ENCODE measurements around the gene SLC22A31. TPM values are rescaled to one million over a fixed set of nuclear protein-coding genes. Genes with fewer than 3 reads are reported as not detected.

Gene SLC22A31
- total RNA-seq, 1 donor from 2014 or later = 0.71 TPM

DNA sequence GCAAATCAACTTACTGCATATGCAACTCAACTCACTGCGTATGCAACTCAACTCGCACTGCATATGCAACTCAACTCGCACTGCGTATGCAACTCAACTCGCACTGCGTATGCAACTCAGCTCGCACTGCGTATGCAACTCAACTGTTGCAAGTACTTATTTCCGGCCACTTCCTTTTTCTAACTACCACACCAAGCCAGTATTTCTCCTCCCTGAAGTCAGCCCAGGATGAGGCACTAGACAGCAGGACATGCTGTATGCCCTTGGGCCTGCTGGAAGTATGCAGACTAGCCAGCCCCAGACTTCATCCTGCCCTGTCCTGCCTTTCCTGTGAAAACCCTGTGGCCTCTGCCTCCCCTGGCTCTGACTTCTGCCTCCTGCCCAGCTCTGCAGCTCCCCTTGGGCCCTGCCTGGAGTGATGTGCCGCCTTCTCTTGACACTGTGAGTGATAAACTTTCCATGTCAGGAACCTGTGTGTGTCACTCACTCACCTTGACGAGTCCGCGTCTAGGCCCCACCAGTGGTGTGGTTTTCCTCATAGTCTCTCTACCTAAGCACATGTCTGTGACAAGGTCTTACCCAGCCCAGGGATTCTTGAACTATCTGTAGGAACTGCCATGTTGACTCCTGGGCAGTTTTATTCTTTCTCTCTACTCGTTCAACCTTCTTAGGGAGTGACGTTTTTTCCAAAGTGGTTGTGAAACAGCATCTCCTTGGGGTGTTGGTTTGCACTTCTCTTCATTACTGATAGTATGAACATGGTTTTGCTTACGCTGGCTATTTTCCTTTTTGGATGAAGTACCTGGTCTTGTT lies 33.5 kb upstream of the SLC22A31 start:
- Mint-ChIP-seq H3K4me1 (ENCODE audit: low read depth) (no peaks in the 10 kb centered on the region), H3K27ac (no peak overlapping the region), H3K9me3 (peaks cover 18% of the 10 kb centered on the region), H3K27me3 (ENCODE audit: low read depth) (no peaks in the 10 kb centered on the region), H3K36me3 (ENCODE audit: low read depth) (peaks cover 47% of the 10 kb centered on the region), H3K4me3 (ENCODE audit: low read depth) (no peak overlapping the region)
- DNase-seq (ENCODE audit: low spot score) = no peak
- intact Hi-C loops (cut with micrococcal nuclease) = no loop called here

DNA sequence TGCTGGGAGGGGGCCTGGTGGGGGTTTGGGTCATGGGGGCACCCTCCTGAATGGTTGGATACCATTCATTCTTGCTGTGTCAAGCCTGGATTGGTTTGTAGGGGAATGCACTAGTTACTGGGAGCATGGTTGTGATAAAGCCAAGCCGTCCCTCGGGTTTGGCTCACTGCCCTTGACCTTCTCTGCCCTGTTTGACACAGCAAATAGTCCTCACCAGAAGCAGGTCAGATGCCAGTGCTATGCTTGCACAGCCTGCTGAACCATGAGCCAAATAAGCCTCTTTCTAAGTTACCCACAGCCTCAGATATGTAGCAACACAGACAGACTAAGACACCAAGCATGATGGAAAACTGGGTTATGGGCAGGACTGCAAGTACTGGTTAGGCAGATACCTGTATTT lies 31.8 kb upstream of the SLC22A31 start:
- no peaks in the 10 kb centered on the region for H3K27me3 Mint-ChIP-seq (ENCODE audit: low read depth)
- no peak for DNase-seq (ENCODE audit: low spot score)
- H3K9me3 Mint-ChIP-seq = peaks cover 33% of the 10 kb centered on the region
- no peak overlapping the region for H3K27ac Mint-ChIP-seq
- H3K4me3 Mint-ChIP-seq (ENCODE audit: low read depth) = no peak overlapping the region
- H3K4me1 Mint-ChIP-seq (ENCODE audit: low read depth) = no peaks in the 10 kb centered on the region
- H3K36me3 Mint-ChIP-seq (ENCODE audit: low read depth) = peaks cover 65% of the 10 kb centered on the region
- intact Hi-C loops (cut with micrococcal nuclease) = no loop called here

GRCh38 chr16:89230255-89230654 lies 29.9 kb upstream of the SLC22A31 start:
- H3K4me1 Mint-ChIP-seq (ENCODE audit: low read depth) = no peaks in the 10 kb centered on the region
- H3K27ac Mint-ChIP-seq = no peak overlapping the region
- peaks cover 82% of the 10 kb centered on the region for H3K36me3 Mint-ChIP-seq (ENCODE audit: low read depth)
- DNase-seq (ENCODE audit: low spot score) = no peak
- no peaks in the 10 kb centered on the region for H3K27me3 Mint-ChIP-seq (ENCODE audit: low read depth)
- peaks cover 45% of the 10 kb centered on the region for H3K9me3 Mint-ChIP-seq
- intact Hi-C loops (cut with micrococcal nuclease) = no loop called here
- no peak overlapping the region for H3K4me3 Mint-ChIP-seq (ENCODE audit: low read depth)

DNA sequence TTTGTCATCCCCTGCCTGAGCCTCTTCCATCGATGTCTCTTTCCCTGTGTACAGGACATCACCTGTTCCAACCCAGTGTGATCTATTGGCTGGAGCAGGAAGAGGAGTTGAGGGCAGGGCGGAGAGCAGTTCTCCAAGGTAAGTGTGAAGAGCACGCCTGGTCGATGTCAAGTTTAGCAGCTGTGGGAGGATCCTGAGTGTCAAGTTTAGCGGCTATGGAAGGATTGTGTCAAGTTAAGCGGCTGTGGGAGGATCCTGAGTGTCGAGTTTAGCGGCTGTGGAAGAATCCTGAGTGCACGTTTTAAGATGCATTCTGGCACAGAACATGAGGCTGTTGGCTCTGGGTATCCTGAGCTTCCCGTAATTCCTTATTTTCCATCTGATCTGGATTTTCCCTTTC lies 24.3 kb upstream of the SLC22A31 start:
- peaks cover 65% of the 10 kb centered on the region for H3K36me3 Mint-ChIP-seq (ENCODE audit: low read depth)
- intact Hi-C loops (cut with micrococcal nuclease) = no loop called here
- H3K9me3 Mint-ChIP-seq = peaks cover 31% of the 10 kb centered on the region
- no peak overlapping the region for H3K27ac Mint-ChIP-seq
- peaks cover 2% of the 10 kb centered on the region for H3K4me1 Mint-ChIP-seq (ENCODE audit: low read depth)
- H3K27me3 Mint-ChIP-seq (ENCODE audit: low read depth) = no peaks in the 10 kb centered on the region
- DNase-seq (ENCODE audit: low spot score) = no peak
- no peak overlapping the region for H3K4me3 Mint-ChIP-seq (ENCODE audit: low read depth)

- intact Hi-C loops (cut with micrococcal nuclease) = no loop called here
- Mint-ChIP-seq H3K27me3 (ENCODE audit: low read depth) (no peaks in the 10 kb centered on the region), H3K4me3 (ENCODE audit: low read depth) (no peak overlapping the region), H3K36me3 (ENCODE audit: low read depth) (peaks cover 50% of the 10 kb centered on the region), H3K4me1 (ENCODE audit: low read depth) (peaks cover 4% of the 10 kb centered on the region), H3K27ac (no peak overlapping the region), H3K9me3 (peaks cover 19% of the 10 kb centered on the region)
- DNase-seq (ENCODE audit: low spot score) = no peak
These were observed 22.6 kb upstream of the SLC22A31 start for GRCh38 chr16:89222931-89223330.

- DNase-seq (ENCODE audit: low spot score) = no peak
- intact Hi-C loops (cut with micrococcal nuclease) = no loop called here
- Mint-ChIP-seq H3K9me3 (peaks cover 8% of the 10 kb centered on the region), H3K36me3 (ENCODE audit: low read depth) (peaks cover 37% of the 10 kb centered on the region), H3K4me1 (ENCODE audit: low read depth) (peaks cover 9% of the 10 kb centered on the region), H3K27me3 (ENCODE audit: low read depth) (no peaks in the 10 kb centered on the region), H3K4me3 (ENCODE audit: low read depth) (no peak overlapping the region), H3K27ac (no peak overlapping the region)
These were observed 21.3 kb upstream of the SLC22A31 start for GRCh38 chr16:89221604-89222003.

GRCh38 chr16:89219365-89219764 lies 19.0 kb upstream of the SLC22A31 start:
- Mint-ChIP-seq H3K4me3 (ENCODE audit: low read depth) (peak overlapping the region; percentile 74), H3K36me3 (ENCODE audit: low read depth) (peaks cover 18% of the 10 kb centered on the region), H3K27me3 (ENCODE audit: low read depth) (no peaks in the 10 kb centered on the region), H3K27ac (no peak overlapping the region), H3K9me3 (no peaks in the 10 kb centered on the region), H3K4me1 (ENCODE audit: low read depth) (peaks cover 13% of the 10 kb centered on the region)
- intact Hi-C loops (cut with micrococcal nuclease) = loop anchor here (5.0 to 10.0 kb wide), 2 partner anchors 105 to 407 kb away; partner anchors contain the start of gene APRT
- no peak for DNase-seq (ENCODE audit: low spot score)

DNA sequence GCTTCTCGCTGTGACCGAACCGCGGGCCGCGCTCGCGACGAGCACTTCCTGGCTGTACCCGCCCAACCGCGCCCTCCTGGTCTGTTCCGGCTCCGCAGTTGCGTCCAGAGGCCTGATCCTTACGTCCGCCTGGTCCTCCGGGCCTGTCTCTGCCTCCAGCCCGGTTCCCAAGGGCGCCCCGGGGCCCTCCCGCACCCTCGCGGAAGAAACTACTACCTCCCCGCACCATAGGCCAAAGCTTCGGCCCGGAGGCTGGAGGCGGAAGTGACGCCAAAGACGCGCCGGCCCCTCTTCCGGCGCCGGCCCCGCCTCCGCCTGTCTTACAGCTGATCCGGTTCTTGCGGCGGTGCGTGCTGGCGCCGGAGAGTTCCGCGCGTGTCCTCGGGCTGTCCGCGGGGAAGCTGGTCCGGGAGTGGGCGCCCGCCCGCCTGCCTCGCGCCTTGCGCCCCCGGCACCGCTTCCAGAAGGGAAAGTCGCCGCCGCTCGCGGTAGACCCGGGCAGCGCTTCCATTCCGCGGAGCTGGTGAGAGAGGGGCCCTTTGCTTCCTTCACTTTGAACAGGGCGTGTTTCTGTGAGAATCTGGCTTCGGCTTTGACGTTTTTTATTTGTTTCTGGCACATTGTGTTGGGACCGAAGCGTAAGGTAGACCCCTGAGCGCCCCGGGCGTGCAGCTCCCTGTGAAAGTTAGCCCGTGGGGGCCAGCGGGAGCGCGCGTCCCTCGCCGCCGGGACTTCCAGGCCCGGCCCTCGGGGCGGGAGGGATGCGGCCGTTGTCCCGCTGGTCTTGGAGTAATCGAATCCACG lies 17.3 kb upstream of the SLC22A31 start, which contains the start of gene ZNF778:
TSS of gene ZNF778 (plus strand) at position 316 of the 804 bp plus-strand sequence. CDS start 3,425 bp downstream, outside the sequence.
- peak; percentile 83 for DNase-seq (ENCODE audit: low spot score)
- Mint-ChIP-seq H3K27me3 (ENCODE audit: low read depth) (no peaks in the 10 kb centered on the region), H3K36me3 (ENCODE audit: low read depth) (peaks cover 6% of the 10 kb centered on the region), H3K4me1 (ENCODE audit: low read depth) (peaks cover 13% of the 10 kb centered on the region), H3K9me3 (no peaks in the 10 kb centered on the region), H3K27ac (peak within 1 kb of the TSS; percentile 76), H3K4me3 (ENCODE audit: low read depth) (peak within 1 kb of the TSS; percentile 88)
- intact Hi-C loops (cut with micrococcal nuclease) = loop anchor here (2.0 to 10.0 kb wide), 4 partner anchors 29 to 405 kb away; partner anchors contain the start of genes APRT and CDH15

- no peak for DNase-seq (ENCODE audit: low spot score)
- intact Hi-C loops (cut with micrococcal nuclease) = loop anchor here (2.0 to 10.0 kb wide), 4 partner anchors 30 to 405 kb away; partner anchors contain the start of genes APRT and CDH15
- Mint-ChIP-seq H3K9me3 (no peaks in the 10 kb centered on the region), H3K4me1 (ENCODE audit: low read depth) (peaks cover 13% of the 10 kb centered on the region), H3K36me3 (ENCODE audit: low read depth) (peaks cover 5% of the 10 kb centered on the region), H3K27me3 (ENCODE audit: low read depth) (no peaks in the 10 kb centered on the region), H3K4me3 (ENCODE audit: low read depth) (peak overlapping the region; percentile 88), H3K27ac (peak overlapping the region; percentile 14)
These were observed 16.7 kb upstream of the SLC22A31 start for GRCh38 chr16:89217138-89217387.

GRCh38 chr16:89216315-89217137 lies 16.2 kb upstream of the SLC22A31 start:
- peak overlapping the region; percentile 14 for H3K27ac Mint-ChIP-seq
- H3K9me3 Mint-ChIP-seq = no peaks in the 10 kb centered on the region
- intact Hi-C loops (cut with micrococcal nuclease) = loop anchor here (1.0 to 10.0 kb wide), 5 partner anchors 30 to 404 kb away; partner anchors contain the start of genes APRT and CDH15
- H3K4me3 Mint-ChIP-seq (ENCODE audit: low read depth) = peak overlapping the region; percentile 88
- H3K36me3 Mint-ChIP-seq (ENCODE audit: low read depth) = peaks cover 2% of the 10 kb centered on the region
- no peaks in the 10 kb centered on the region for H3K27me3 Mint-ChIP-seq (ENCODE audit: low read depth)
- peaks cover 13% of the 10 kb centered on the region for H3K4me1 Mint-ChIP-seq (ENCODE audit: low read depth)
- DNase-seq (ENCODE audit: low spot score) = peak; percentile 74

GRCh38 chr16:89210904-89211515 lies 10.7 kb upstream of the SLC22A31 start:
- H3K27ac Mint-ChIP-seq = no peak overlapping the region
- H3K9me3 Mint-ChIP-seq = no peaks in the 10 kb centered on the region
- no peaks in the 10 kb centered on the region for H3K4me1 Mint-ChIP-seq (ENCODE audit: low read depth)
- no peak overlapping the region for H3K4me3 Mint-ChIP-seq (ENCODE audit: low read depth)
- intact Hi-C loops (cut with micrococcal nuclease) = loop anchor here (10.0 kb wide), 1 partner anchor 96 kb away; no protein-coding TSS in a partner anchor
- no peak for DNase-seq (ENCODE audit: low spot score)
- peaks cover 6% of the 10 kb centered on the region for H3K27me3 Mint-ChIP-seq (ENCODE audit: low read depth)
- H3K36me3 Mint-ChIP-seq (ENCODE audit: low read depth) = no peaks in the 10 kb centered on the region

Measured in activated T-helper 2 cell treated with anti-CD3 and anti-CD28 coated beads, Interferon-gamma antibody, Interleukin-2, Interleukin-4, amounts not matched to agents 10 μg/mL and 5 μg/mL and 100 μg/mL, durations not matched to agents 14 hours and 24 hours and 36 hours (primary cell).